GM18868 (cell line): Measurements from ENCODE around the gene LKAAEAR1.
"Not testable (repeated sequence)": the region's sequence is repeated elsewhere in the genome, so short reads cannot be mapped to it uniquely, and the experiment has no call there.

Experiments
- ATAC-seq: cut with Tn5 transposase; IDR thresholded peaks from one replicate; pipeline ENCODE4 v1.9.1; 2021; ENCODE audit warnings: mild to moderate bottlenecking, moderate library complexity; ENCODE audit not compliant: unreplicated experiment

Gene LKAAEAR1

DNA sequence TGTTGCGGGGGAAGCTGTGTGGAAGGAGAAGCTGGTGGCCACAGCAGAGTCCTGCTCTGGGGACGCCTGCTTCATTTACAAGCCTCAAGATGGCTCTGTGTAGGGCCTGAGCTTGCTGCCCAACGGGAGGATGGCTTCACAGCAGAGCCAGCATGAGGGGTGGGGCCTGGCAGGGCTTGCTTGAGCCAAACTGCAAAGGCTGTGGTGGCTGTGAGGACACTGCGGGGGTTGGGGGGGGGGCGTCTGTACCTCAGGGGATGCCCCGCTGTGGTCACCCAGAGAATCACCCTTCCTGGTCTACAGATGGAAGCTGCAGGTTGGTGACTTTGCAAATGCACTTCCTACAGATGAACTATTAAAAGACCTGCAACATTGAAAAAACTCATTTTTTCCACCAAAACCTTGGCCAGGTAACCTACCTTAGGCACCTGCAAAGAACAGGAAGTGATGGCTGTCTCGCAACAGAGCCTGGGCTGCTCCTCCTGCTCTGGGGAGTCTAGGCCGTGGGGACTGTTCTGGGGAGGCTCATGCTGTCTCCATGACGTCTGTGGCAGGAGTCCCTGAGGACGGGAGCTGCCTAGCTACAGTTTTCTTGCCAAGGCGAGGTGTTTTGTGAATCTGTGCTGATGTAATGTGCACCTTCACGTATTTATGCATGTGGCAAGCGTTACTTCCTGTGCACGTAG, 15.8 kb upstream of the LKAAEAR1 start:
- ATAC-seq: peak; percentile 43

GRCh38 chr20:64099086-64099786, 15.0 kb upstream of the LKAAEAR1 start:
- ATAC-seq: no peak

DNA sequence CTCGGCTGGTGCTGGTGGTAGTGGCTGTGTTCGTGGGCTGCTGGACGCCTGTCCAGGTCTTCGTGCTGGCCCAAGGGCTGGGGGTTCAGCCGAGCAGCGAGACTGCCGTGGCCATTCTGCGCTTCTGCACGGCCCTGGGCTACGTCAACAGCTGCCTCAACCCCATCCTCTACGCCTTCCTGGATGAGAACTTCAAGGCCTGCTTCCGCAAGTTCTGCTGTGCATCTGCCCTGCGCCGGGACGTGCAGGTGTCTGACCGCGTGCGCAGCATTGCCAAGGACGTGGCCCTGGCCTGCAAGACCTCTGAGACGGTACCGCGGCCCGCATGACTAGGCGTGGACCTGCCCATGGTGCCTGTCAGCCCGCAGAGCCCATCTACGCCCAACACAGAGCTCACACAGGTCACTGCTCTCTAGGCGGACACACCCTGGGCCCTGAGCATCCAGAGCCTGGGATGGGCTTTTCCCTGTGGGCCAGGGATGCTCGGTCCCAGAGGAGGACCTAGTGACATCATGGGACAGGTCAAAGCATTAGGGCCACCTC, 14.3 kb upstream of the LKAAEAR1 start:
- ATAC-seq: no peak

DNA sequence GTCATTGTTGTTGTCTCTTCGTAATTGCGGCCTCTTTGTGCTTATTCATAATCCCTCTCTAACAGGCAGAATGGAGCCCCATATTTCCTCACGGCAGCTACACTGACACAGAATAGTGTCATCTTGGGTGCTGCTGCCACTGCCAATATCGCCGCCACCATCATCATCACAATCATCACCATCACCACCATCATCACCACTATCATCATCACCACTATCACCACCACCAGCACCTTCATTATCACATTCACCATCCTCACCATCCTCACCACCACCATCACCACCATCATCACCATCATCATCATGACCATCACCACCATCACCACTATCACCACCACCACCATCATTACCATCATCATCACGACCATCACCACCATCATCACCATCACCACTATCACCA, 12.3 kb upstream of the LKAAEAR1 start:
- no peak for ATAC-seq

DNA sequence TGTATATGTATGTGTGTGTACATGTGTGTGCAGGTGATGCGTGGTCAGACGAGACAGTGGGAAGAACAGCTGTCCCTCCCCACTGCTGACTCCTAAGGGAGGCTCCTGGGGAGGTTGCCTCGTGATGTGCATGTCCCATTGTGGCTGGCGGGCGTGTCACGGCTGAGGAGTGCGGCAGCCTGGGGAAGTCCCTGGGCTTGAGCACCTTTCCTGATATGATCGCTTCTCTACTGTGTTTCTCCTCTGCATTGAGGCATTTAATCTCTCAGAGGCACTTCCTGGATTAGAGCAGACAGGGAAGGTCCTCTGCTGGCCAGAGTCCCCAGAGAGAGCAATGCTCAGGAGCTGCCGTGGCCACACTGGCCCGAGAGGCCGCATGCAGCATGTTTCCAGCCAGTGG, 11.7 kb upstream of the LKAAEAR1 start:
- no peak for ATAC-seq

GRCh38 chr20:64095455-64095854, 11.3 kb upstream of the LKAAEAR1 start:
- ATAC-seq: no peak

- no peak for ATAC-seq
Measured at GRCh38 chr20:64093013-64093503, 8.9 kb upstream of the LKAAEAR1 start.

GRCh38 chr20:64092258-64093012, 8.2 kb upstream of the LKAAEAR1 start:
- ATAC-seq: no peak

GRCh38 chr20:64091770-64092169, 7.6 kb upstream of the LKAAEAR1 start:
- ATAC-seq: no peak

GRCh38 chr20:64091340-64091739, 7.1 kb upstream of the LKAAEAR1 start:
- no peak for ATAC-seq

GRCh38 chr20:64090165-64090564, 6.0 kb upstream of the LKAAEAR1 start:
- no peak for ATAC-seq

DNA sequence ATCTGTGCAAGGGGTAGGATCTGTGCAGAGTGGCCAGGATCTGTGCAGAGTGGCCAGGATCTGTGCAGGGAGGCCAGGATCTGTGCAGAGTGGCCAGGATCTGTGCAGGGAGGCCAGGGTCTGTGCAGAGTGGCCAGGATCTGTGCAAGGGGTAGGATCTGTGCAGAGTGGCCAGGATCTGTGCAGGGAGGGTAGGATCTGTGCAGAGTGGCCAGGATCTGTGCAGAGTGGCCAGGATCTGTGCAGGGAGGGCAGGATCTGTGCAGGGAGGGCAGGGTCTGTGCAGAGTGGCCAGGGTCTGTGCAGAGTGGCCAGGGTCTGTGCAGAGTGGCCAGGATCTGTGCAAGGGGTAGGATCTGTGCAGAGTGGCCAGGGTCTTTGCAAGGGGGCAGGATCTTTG, 4.4 kb upstream of the LKAAEAR1 start:
- ATAC-seq: not testable (repeated sequence)

DNA sequence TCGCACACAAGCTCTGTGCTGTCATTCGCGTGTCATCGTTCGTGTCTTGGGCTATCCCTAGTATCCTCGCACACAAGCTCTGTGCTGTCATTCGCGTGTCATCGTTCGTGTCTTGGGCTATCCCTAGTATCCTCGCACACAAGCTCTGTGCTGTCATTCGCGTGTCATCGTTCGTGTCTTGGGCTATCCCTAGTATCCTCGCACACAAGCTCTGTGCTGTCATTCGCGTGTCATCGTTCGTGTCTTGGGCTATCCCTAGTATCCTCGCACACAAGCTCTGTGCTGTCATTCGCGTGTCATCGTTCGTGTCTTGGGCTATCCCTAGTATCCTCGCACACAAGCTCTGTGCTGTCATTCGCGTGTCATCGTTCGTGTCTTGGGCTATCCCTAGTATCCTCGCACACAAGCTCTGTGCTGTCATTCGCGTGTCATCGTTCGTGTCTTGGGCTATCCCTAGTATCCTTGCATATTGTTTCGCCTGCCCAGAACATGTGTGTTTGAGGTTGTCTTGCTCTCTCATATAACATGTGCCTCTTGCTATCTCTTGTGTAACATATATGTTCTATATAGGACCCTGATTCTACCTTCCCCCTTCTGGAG, 3.1 kb upstream of the LKAAEAR1 start:
- ATAC-seq: not testable (repeated sequence)

DNA sequence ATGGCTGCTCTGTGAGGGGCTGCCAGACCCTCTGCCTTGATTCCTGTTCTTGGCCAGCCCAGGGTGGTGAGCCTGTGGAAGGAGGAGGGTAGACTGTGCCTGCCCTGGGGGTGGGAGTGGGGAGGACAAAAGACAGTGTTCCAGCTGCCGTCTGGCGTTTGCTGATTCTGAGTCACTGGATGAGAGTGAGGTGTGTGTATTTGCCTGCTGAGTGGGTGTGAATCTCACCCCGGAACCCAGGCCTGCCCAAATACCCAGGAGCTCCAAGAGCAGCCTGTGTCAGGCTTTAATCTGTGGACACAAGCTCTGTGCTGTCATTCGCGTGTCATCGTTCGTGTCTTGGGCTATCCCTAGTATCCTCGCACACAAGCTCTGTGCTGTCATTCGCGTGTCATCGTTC, 2.6 kb upstream of the LKAAEAR1 start:
- ATAC-seq: no peak

DNA sequence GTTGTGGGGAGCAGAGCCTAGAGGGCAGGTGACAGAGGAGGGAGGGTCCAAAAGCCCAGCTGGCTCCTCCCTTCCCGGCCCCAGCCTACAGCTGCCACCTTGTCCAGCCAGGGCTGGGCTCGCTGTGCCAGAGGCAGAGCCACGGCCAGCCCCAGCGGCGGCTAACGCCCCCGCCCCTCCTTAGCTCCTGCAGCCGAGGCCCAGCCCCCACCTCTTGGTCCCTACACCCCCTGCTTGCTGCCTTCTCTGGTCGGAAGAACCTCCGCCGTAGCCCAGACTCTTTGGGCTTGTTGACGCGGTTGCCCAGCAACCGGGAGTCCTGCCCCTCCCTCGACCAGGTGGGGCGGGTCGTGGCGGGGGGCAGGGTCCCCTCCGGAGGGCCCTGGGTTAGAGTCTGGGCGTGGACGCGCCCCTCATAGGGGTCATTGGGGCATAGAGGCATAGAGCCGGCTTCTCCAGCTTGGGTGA, 521 bp upstream of the LKAAEAR1 start:
- ATAC-seq: no peak

GRCh38 chr20:64083378-64083803, 807 bp downstream of the LKAAEAR1 start:
- ATAC-seq: no peak

GRCh38 chr20:64082820-64083377, 1.3 kb downstream of the LKAAEAR1 start:
- ATAC-seq: no peak

GRCh38 chr20:64082126-64082731, 2.0 kb downstream of the LKAAEAR1 start:
- ATAC-seq: no peak

DNA sequence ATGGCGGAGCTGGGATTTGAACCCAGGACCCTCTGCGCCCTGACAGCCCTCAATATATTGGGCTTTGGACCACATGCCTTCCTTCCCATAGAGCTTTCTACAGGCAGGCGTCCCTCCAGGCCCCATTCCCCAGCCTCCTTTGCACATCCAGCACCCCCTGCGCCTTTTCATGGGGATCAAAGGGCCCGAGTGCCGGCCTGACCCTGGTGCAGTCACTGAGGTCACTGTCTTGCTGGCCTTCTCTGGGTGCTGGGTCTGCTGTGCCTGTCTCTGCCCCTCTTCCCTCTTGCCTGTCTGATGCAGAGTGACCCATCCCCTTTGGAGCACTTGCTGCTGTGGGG, 2.6 kb downstream of the LKAAEAR1 start:
- ATAC-seq: no peak
